HCT116 (cell line): Measurements from ENCODE around the gene DYNC1LI1. TPM values are rescaled to one million over a fixed set of nuclear protein-coding genes. Genes with fewer than 3 reads are reported as not detected.

Experiments used
- ATAC-seq: fragments of 200-7000 bp; cut with Tn5 transposase; 2 replicates; pipeline ENCODE4 v1.9.1; 2020; ENCODE audit warnings: mild to moderate bottlenecking, moderate library complexity
- BruUV-seq: library from RNA; stranded (reverse); fragments of 400-500 nt; replicated peaks from 2 replicates; lab custom pipeline; 2021; lab: Mats Ljungman, UMichigan
- CTCF ChIA-PET: fragments of 300-600 bp; sonication (Branson Sonifier 250); formaldehyde crosslinking; loops from one replicate; lab custom pipeline; 2021; ENCODE audit warnings: antibody characterized with exemption; lab: Charles Lee
- POLR2A ChIA-PET: fragments of 300-600, 350-600 bp; sonication (Branson Sonifier 250); formaldehyde crosslinking; loops from one replicate; lab custom pipeline; 2021; ENCODE audit warnings: antibody characterized with exemption; lab: Charles Lee
- RAD21 ChIA-PET, 2 experiments: fragments of 300-600 bp; sonication (Branson Sonifier 250); formaldehyde crosslinking; loops; one replicate each; lab custom pipeline; 2023; ENCODE audit warnings: low total read pairs in 2 of 2; ENCODE audit not compliant: uncharacterized antibody in 2 of 2, unreplicated experiment in 2 of 2, low non-redundant PET in 1 of 2; lab: Charles Lee
- DNase-seq: peaks from one replicate; pipeline ENCODE4 v3.0.0-alpha.2; 2010; ENCODE audit warnings: low read depth, low spot score
- H2AFZ ChIP-seq: fragments of 200-600 bp; shearing (Covaris generic), sonication (generic); 2 replicates; pipeline ENCODE4 v1.6.1; 2017; ENCODE audit warnings: low read depth, mixed run types, mixed read lengths, antibody characterized with exemption, low read length; ENCODE audit not compliant: poor library complexity, severe bottlenecking
- H3K27ac ChIP-seq: 2 replicates; pipeline ENCODE4 v1.5.1; 2012; ENCODE audit warnings: low read depth, low read length
- H3K27me3 ChIP-seq: fragments of 200-600 bp; sonication (generic); 2 replicates; pipeline ENCODE4 v1.6.1; 2016; ENCODE audit warnings: mixed run types, low read length, mixed read lengths; ENCODE audit not compliant: insufficient read depth
- H3K36me3 ChIP-seq, 2 experiments: fragments of 200-500 bp in 1 of 2; fragments of 200-600 bp in 1 of 2; sonication (Bioruptor generic) in 1 of 2; sonication (generic) in 1 of 2; 2 replicates each; pipeline versions ENCODE4 v1.5.1 to v1.6.1; 2014 to 2016; ENCODE audit warnings: low read length in 2 of 2, inconsistent platforms in 1 of 2, mixed read lengths in 1 of 2, mixed run types in 1 of 2; ENCODE audit not compliant: insufficient read depth in 2 of 2, control insufficient read depth in 1 of 2
- H3K4me1 ChIP-seq, 2 experiments: fragments of 200-600 bp in 1 of 2; sonication (generic) in 1 of 2; 2 replicates each; pipeline versions ENCODE4 v1.5.1 to v1.6.1; 2012 to 2017; ENCODE audit warnings: low read length in 2 of 2, inconsistent platforms in 1 of 2, mild to moderate bottlenecking in 1 of 2, mixed read lengths in 1 of 2, mixed run types in 1 of 2, moderate library complexity in 1 of 2; ENCODE audit not compliant: insufficient read depth in 2 of 2, control insufficient read depth in 1 of 2
- H3K4me2 ChIP-seq: fragments of 200-600 bp; sonication (generic); 2 replicates; pipeline ENCODE4 v1.6.1; 2017; ENCODE audit warnings: mixed run types, low read length, mixed read lengths
- H3K4me3 ChIP-seq, 2 experiments: fragments of 200-600 bp in 1 of 2; sonication (generic) in 1 of 2; replicated peaks in 1 of 2; 2 replicates each; pipeline ENCODE4 v1.5.1; 2011 to 2016; ENCODE audit warnings: low read length in 2 of 2, control low read depth in 1 of 2, low read depth in 1 of 2, mild to moderate bottlenecking in 1 of 2, mixed read lengths in 1 of 2, mixed run types in 1 of 2
- H3K79me2 ChIP-seq: fragments of 200-600 bp; sonication (generic); 2 replicates; pipeline ENCODE4 v1.6.1; 2017; ENCODE audit warnings: mild to moderate bottlenecking, mixed run types, low read length, moderate library complexity, mixed read lengths; ENCODE audit not compliant: insufficient read depth
- H3K9ac ChIP-seq: fragments of 200-600 bp; sonication (generic); 2 replicates; pipeline ENCODE4 v1.6.1; 2016; ENCODE audit warnings: low read length, mixed read lengths
- H3K9me2 ChIP-seq: fragments of 200-600 bp; sonication (generic), shearing (Covaris generic); 2 replicates; pipeline ENCODE4 v1.6.1; 2017; ENCODE audit warnings: mixed run types, mild to moderate bottlenecking, moderate library complexity; ENCODE audit not compliant: insufficient read depth
- H3K9me3 ChIP-seq, 2 experiments: fragments of 200-500 bp in 1 of 2; fragments of 200-600 bp in 1 of 2; sonication (Bioruptor generic) in 1 of 2; sonication (generic) in 1 of 2; 2 replicates each; pipeline ENCODE4 v1.6.1; 2014 to 2017; ENCODE audit warnings: low read length in 2 of 2, mixed read lengths in 2 of 2, inconsistent platforms in 1 of 2, low read depth in 1 of 2, mild to moderate bottlenecking in 1 of 2, mixed run types in 1 of 2, moderate library complexity in 1 of 2; ENCODE audit not compliant: control insufficient read depth in 1 of 2, insufficient read depth in 1 of 2
- H4K20me1 ChIP-seq: fragments of 200-600 bp; sonication (generic), shearing (Covaris generic); 2 replicates; pipeline ENCODE4 v1.6.1; 2017; ENCODE audit warnings: mixed run types, mild to moderate bottlenecking, moderate library complexity; ENCODE audit not compliant: insufficient read depth
- CBX3 ChIP-seq: IDR thresholded peaks from 2 replicates; pipeline ENCODE4 v1.6.1; 2012; ENCODE audit warnings: low read depth
- CEBPB ChIP-seq: IDR thresholded peaks from 2 replicates; pipeline ENCODE4 v1.6.1; 2012; ENCODE audit warnings: low read depth
- EGR1 ChIP-seq: IDR thresholded peaks from 2 replicates; pipeline ENCODE4 v1.6.1; 2012; ENCODE audit warnings: low read depth
- ELF1 ChIP-seq: IDR thresholded peaks from 2 replicates; pipeline ENCODE4 v1.6.1; 2012; ENCODE audit warnings: low read depth, borderline replicate concordance
- EZH2phosphoT487 ChIP-seq: fragments of 200-600 bp; IDR thresholded peaks from 2 replicates; pipeline ENCODE4 v1.6.1; 2018; ENCODE audit warnings: antibody characterized with exemption, borderline replicate concordance
- JUND ChIP-seq: IDR thresholded peaks from 2 replicates; pipeline ENCODE4 v1.6.1; 2012
- POLR2A ChIP-seq: IDR thresholded peaks from 2 replicates; pipeline ENCODE4 v1.7.0; 2011; ENCODE audit warnings: borderline replicate concordance; ENCODE audit not compliant: insufficient read depth, insufficient read length; ENCODE audit errors: extremely low read depth
- RAD21 ChIP-seq: IDR thresholded peaks from 2 replicates; pipeline ENCODE4 v1.6.1; 2012; ENCODE audit warnings: low read depth, mild to moderate bottlenecking
- SRF ChIP-seq: IDR thresholded peaks from 2 replicates; pipeline ENCODE4 v1.6.1; 2012; ENCODE audit warnings: low read depth
- YY1 ChIP-seq: IDR thresholded peaks from 2 replicates; pipeline ENCODE4 v1.6.1; 2011; ENCODE audit warnings: low read length, low read depth, moderate library complexity, mild to moderate bottlenecking; ENCODE audit not compliant: insufficient replicate concordance; ENCODE audit errors: extremely low read depth
- ZNF274 ChIP-seq: fragments of 200-500 bp; sonication (Bioruptor generic); IDR thresholded peaks from 2 replicates; pipeline ENCODE4 v1.6.1; 2014; ENCODE audit warnings: mild to moderate bottlenecking, low read depth, low read length, inconsistent platforms
- intact Hi-C: fragments of 100-400 bp; cut with micrococcal nuclease; formaldehyde crosslinking; loops from 2 replicates; pipeline ENCODE4 v1.10.0; 2022
- total RNA-seq: library from RNA; stranded (reverse); gene quantifications from one replicate; pipeline ENCODE4 v1.2.1, GENCODE V29; 2021; ENCODE audit not compliant: unreplicated experiment
- TF ChIP-seq, protein P1 (sequence below): IDR thresholded peaks from 2 replicates; pipeline ENCODE4 v1.6.1; 2012
- TF ChIP-seq, protein P2 (sequence below): IDR thresholded peaks from 2 replicates; pipeline ENCODE4 v1.6.1; 2011; ENCODE audit warnings: mild to moderate bottlenecking, low read length, moderate library complexity; ENCODE audit not compliant: insufficient replicate concordance; ENCODE audit errors: extremely low read depth

DYNC1LI1 gene
- total RNA-seq, 1 experiment from 2014 or later = 39.4 TPM

DNA sequence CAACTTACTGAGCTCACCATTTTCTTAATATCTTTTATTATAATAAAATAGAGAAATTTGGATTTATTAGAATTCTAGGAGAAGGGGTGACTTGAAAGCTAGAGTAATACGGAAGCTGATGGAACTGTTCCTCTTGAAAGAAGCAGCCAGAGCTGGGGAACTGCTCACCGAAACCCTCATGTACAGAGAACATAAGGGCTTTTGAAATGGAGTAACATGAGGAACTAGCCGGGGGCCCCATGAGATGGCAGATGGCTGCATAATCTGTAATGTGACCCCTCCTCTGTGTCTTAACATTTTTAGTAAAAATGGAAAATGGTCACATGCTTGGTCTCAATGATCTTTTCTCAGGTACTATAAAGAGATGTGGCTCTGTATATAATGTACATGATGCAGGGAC lies 15.7 kb upstream of the DYNC1LI1 start:
- CTCF ChIA-PET = no interaction called here
- TF ChIP-seq EZH2phosphoT487 (no peak), CBX3 (no peak), EGR1 (no peak), RAD21 (no peak), JUND (no peak)
- TF ChIP-seq, protein P1, sequence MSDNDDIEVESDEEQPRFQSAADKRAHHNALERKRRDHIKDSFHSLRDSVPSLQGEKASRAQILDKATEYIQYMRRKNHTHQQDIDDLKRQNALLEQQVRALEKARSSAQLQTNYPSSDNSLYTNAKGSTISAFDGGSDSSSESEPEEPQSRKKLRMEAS = no peak
- TF ChIP-seq, all 23 proteins: peak for 0
- H3K4me2 ChIP-seq = no peak overlapping the region
- POLR2A ChIA-PET = no interaction called here
- no peak for ATAC-seq
- no peak overlapping the region for H3K27ac ChIP-seq
- no peak overlapping the region for H3K4me3 ChIP-seq
- H3K79me2 ChIP-seq = no peaks in the 10 kb centered on the region
- H3K36me3 ChIP-seq = no peaks in the 10 kb centered on the region
- no peak overlapping the region for H3K9ac ChIP-seq
- RAD21 ChIA-PET = no interaction called here
- no peaks in the 10 kb centered on the region for H3K4me1 ChIP-seq
- H3K27me3 ChIP-seq = no peaks in the 10 kb centered on the region
- no peaks in the 10 kb centered on the region for H4K20me1 ChIP-seq
- H3K9me3 ChIP-seq = no peaks in the 10 kb centered on the region
- intact Hi-C loops = no loop called here
- no peak overlapping the region for H2AFZ ChIP-seq
- BruUV-seq = no TSS peak
- H3K9me2 ChIP-seq = no peaks in the 10 kb centered on the region
- DNase-seq = no peak

DNA sequence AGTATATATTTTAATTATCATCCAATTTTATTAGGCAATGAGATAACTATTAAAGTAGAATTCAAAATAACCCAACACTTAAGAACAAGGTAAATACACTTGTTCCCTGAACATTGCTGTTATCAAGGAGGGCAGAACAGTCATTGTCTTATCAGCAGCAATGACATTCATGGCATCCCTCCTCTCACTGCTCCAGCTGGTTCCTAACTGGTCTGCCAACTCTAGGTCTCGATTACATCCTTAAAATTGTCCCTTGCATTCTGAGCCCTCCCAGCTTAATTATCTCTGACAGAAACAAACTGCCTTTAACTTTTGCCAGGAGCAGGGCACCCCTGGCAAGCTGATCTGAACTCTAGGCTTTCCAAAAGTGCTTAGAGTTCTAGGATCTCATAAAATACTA lies 14.0 kb upstream of the DYNC1LI1 start:
- no peak for DNase-seq
- ChIA-PET CTCF (no interaction called here), POLR2A (no interaction called here), RAD21 (no interaction called here)
- no peaks in the 10 kb centered on the region for H3K27me3 ChIP-seq
- H3K79me2 ChIP-seq = no peaks in the 10 kb centered on the region
- intact Hi-C loops = no loop called here
- no peaks in the 10 kb centered on the region for H3K9me3 ChIP-seq
- H3K4me1 ChIP-seq = no peaks in the 10 kb centered on the region
- H3K27ac ChIP-seq = no peak overlapping the region
- no peak overlapping the region for H3K9ac ChIP-seq
- BruUV-seq = no TSS peak
- no peak overlapping the region for H3K4me3 ChIP-seq
- no peaks in the 10 kb centered on the region for H3K9me2 ChIP-seq
- ATAC-seq = no peak
- no peaks in the 10 kb centered on the region for H3K36me3 ChIP-seq
- no peaks in the 10 kb centered on the region for H4K20me1 ChIP-seq
- H3K4me2 ChIP-seq = no peak overlapping the region
- TF ChIP-seq POLR2A (no peak), CEBPB (no peak), EGR1 (no peak), YY1 (no peak), ZNF274 (no peak), ELF1 (no peak), SRF (no peak)
- TF ChIP-seq, protein P1 = no peak
- TF ChIP-seq, protein P2, sequence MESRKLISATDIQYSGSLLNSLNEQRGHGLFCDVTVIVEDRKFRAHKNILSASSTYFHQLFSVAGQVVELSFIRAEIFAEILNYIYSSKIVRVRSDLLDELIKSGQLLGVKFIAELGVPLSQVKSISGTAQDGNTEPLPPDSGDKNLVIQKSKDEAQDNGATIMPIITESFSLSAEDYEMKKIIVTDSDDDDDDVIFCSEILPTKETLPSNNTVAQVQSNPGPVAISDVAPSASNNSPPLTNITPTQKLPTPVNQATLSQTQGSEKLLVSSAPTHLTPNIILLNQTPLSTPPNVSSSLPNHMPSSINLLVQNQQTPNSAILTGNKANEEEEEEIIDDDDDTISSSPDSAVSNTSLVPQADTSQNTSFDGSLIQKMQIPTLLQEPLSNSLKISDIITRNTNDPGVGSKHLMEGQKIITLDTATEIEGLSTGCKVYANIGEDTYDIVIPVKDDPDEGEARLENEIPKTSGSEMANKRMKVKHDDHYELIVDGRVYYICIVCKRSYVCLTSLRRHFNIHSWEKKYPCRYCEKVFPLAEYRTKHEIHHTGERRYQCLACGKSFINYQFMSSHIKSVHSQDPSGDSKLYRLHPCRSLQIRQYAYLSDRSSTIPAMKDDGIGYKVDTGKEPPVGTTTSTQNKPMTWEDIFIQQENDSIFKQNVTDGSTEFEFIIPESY = no peak
- no peak overlapping the region for H2AFZ ChIP-seq
